Measurements from ENCODE around the gene MATN1. TPM values are rescaled to one million over a fixed set of nuclear protein-coding genes. Genes with fewer than 3 reads are reported as not detected.

MATN1 gene
- total and polyA plus RNA-seq, 8 donors = 0.06 to 0.07 TPM; not detected in 6

GRCh38 chr1:30685796-30686165 is 37.6 kb downstream of the MATN1 start:
- FAIRE-seq (no peak), DNase-seq (peak in 1 of 6 donors; percentile 54), ATAC-seq (no peak)
- intact Hi-C loops (cut with DNase I) = no loop called here
- H3K4me1 ChIP-seq = peaks cover 7 to 12% (median 12%) of the 10 kb centered on the region in 3 donors
- H3K27me3 ChIP-seq = no peaks in the 10 kb centered on the region
- peak overlapping the region in 1 of 4 donors; percentile 70 for H3K27ac ChIP-seq
- TF ChIP-seq CTCF (IDR thresholded peaks at IDR 0.05) = no peak
- H3K36me3 ChIP-seq = no peaks in the 10 kb centered on the region
- H3K4me3 ChIP-seq = peak overlapping the region in 1 of 4 donors; percentile 25
- 56 to 70% methylated on average over 11 of the region's 11 CpGs for WGBS, 2 donors
- H3K9me3 ChIP-seq = no peaks in the 10 kb centered on the region

- DNase-seq = peak; percentile 82 to 99 (median 96)
- FAIRE-seq = no peak
- H3K27ac ChIP-seq = peak overlapping the region in 1 of 4 donors; percentile 70
- H3K4me3 ChIP-seq = peak overlapping the region in 2 of 4 donors; percentile 10 to 25
- WGBS, 2 donors = 6 to 34% methylated on average over 45 to 56 of the region's 56 CpGs
- no peak for TF ChIP-seq CTCF (IDR thresholded peaks at IDR 0.05)
- H3K36me3 ChIP-seq = no peaks in the 10 kb centered on the region
- no peaks in the 10 kb centered on the region for H3K9me3 ChIP-seq
- H3K4me1 ChIP-seq = peaks cover 7 to 12% (median 12%) of the 10 kb centered on the region in 3 donors
- peak; percentile 83 to 89 (median 86) for ATAC-seq
- H3K27me3 ChIP-seq = no peaks in the 10 kb centered on the region
- intact Hi-C loops (cut with DNase I) = no loop called here
Observed at GRCh38 chr1:30684881-30685795, 38.2 kb downstream of the MATN1 start.

- H3K27me3 ChIP-seq = no peaks in the 10 kb centered on the region
Observed at GRCh38 chr1:30684259-30684658, 39.1 kb downstream of the MATN1 start.

GRCh38 chr1:30683699-30684098 is 39.7 kb downstream of the MATN1 start:
- no peak for FAIRE-seq
- Histone ChIP-seq H3K27ac (peak overlapping the region in 1 of 4 donors; percentile 76), H3K9me3 (no peaks in the 10 kb centered on the region), H3K4me1 (peaks cover 7 to 12% (median 12%) of the 10 kb centered on the region in 3 donors), H3K27me3 (no peaks in the 10 kb centered on the region), H3K4me3 (no peak overlapping the region), H3K36me3 (no peaks in the 10 kb centered on the region)
- intact Hi-C loops (cut with DNase I) = no loop called here
- ATAC-seq = no peak
- TF ChIP-seq CTCF (IDR thresholded peaks at IDR 0.05) = no peak
- DNase-seq = peak in 1 of 6 donors; percentile 46
- WGBS, 2 donors = 72 to 93% methylated on average over 5 of the region's 5 CpGs

More at GRCh38 chr1:30684259-30684658, 39.1 kb downstream of the MATN1 start:
- 88 to 91% methylated on average over 4 of the region's 4 CpGs for WGBS, 2 donors
- Histone ChIP-seq H3K4me3 (no peak overlapping the region), H3K36me3 (no peaks in the 10 kb centered on the region), H3K4me1 (peaks cover 7 to 12% (median 12%) of the 10 kb centered on the region in 3 donors), H3K9me3 (no peaks in the 10 kb centered on the region), H3K27ac (peak overlapping the region in 1 of 4 donors; percentile 66)
- peak in 1 of 6 donors; percentile 16 for DNase-seq
- FAIRE-seq = no peak
- TF ChIP-seq CTCF (IDR thresholded peaks at IDR 0.05) = no peak
- ATAC-seq = no peak
- intact Hi-C loops (cut with DNase I) = no loop called here

Data from pancreas (tissue), 10 donors.